GM23338 (cell line): ENCODE measurements around the gene NIPA2. TPM values are rescaled to one million over a fixed set of nuclear protein-coding genes. Genes with fewer than 3 reads are reported as not detected.

ENCODE experiments used
- ATAC-seq: fragments of 200-7000 bp; cut with Tn5 transposase; 3 replicates; pipeline ENCODE4 v1.9.1; 2020
- DNase-seq: peaks from one replicate; pipeline ENCODE4 v3.0.0-alpha.2; 2015; ENCODE audit warnings: low spot score
- H2AFZ ChIP-seq: fragments of 200-600 bp; sonication (generic); 2 replicates; pipeline ENCODE4 v1.8.0; 2016; ENCODE audit warnings: antibody characterized with exemption, mild to moderate bottlenecking, moderate library complexity
- H3F3A ChIP-seq: fragments of 200-600 bp; sonication (generic); replicated peaks from 2 replicates; pipeline ENCODE4 v1.8.0; 2017; ENCODE audit warnings: antibody characterized with exemption, mixed run types, low read depth
- H3K27ac ChIP-seq: fragments of 200-600 bp; sonication (generic); 2 replicates; pipeline ENCODE4 v1.6.1; 2016; ENCODE audit warnings: low read depth
- H3K27me3 ChIP-seq: fragments of 200-600 bp; sonication (generic); 2 replicates; pipeline ENCODE4 v1.8.0; 2016; ENCODE audit warnings: mild to moderate bottlenecking, mixed run types, moderate library complexity; ENCODE audit not compliant: insufficient read depth
- H3K36me3 ChIP-seq: fragments of 200-600 bp; sonication (generic); 2 replicates; pipeline ENCODE4 v1.8.0; 2016; ENCODE audit warnings: mild to moderate bottlenecking; ENCODE audit not compliant: insufficient read depth
- H3K4me1 ChIP-seq: fragments of 200-600 bp; sonication (generic); 2 replicates; pipeline ENCODE4 v1.8.0; 2016; ENCODE audit warnings: mild to moderate bottlenecking, moderate library complexity; ENCODE audit not compliant: insufficient read depth
- H3K4me2 ChIP-seq: fragments of 200-600 bp; sonication (generic); 2 replicates; pipeline ENCODE4 v1.7.1; 2017; ENCODE audit warnings: mixed run types
- H3K4me3 ChIP-seq: fragments of 200-600 bp; sonication (generic); 2 replicates; pipeline ENCODE4 v1.6.1; 2016; ENCODE audit warnings: mixed run types
- H3K79me2 ChIP-seq: fragments of 200-600 bp; sonication (generic); replicated peaks from 2 replicates; pipeline ENCODE4 v1.8.0; 2017; ENCODE audit warnings: mild to moderate bottlenecking; ENCODE audit not compliant: insufficient read depth
- H3K9me2 ChIP-seq: fragments of 200-600 bp; sonication (generic); 2 replicates; pipeline ENCODE4 v1.8.0; 2017; ENCODE audit not compliant: insufficient read depth
- H4K20me1 ChIP-seq: fragments of 200-600 bp; sonication (generic); replicated peaks from 2 replicates; pipeline ENCODE4 v1.8.0; 2017; ENCODE audit warnings: mild to moderate bottlenecking; ENCODE audit not compliant: insufficient read depth
- H3K27ac Mint-ChIP-seq: 2 replicates; pipeline ENCODE4 v1.8.0; 2020; ENCODE audit warnings: inconsistent platforms, mild to moderate bottlenecking, moderate library complexity, mixed read lengths
- H3K27me3 Mint-ChIP-seq: 3 replicates; pipeline ENCODE4 v1.8.0; 2022; ENCODE audit warnings: low read depth, mild to moderate bottlenecking, moderate library complexity, mixed read lengths, inconsistent platforms; ENCODE audit not compliant: insufficient read depth, poor library complexity
- H3K36me3 Mint-ChIP-seq: 3 replicates; pipeline ENCODE4 v1.8.0; 2021; ENCODE audit warnings: low read depth, mild to moderate bottlenecking, inconsistent platforms, moderate library complexity, mixed read lengths
- H3K4me1 Mint-ChIP-seq: 3 replicates; pipeline ENCODE4 v1.8.0; 2020; ENCODE audit warnings: mild to moderate bottlenecking, inconsistent platforms, mixed read lengths
- H3K4me3 Mint-ChIP-seq: 3 replicates; pipeline ENCODE4 v1.8.0; 2021; ENCODE audit warnings: moderate library complexity, mild to moderate bottlenecking, inconsistent platforms, mixed read lengths
- H3K9me3 Mint-ChIP-seq: 3 replicates; pipeline ENCODE4 v1.8.0; 2020; ENCODE audit warnings: moderate library complexity, mild to moderate bottlenecking, inconsistent platforms, mixed read lengths
- CREB1 ChIP-seq: fragments of 250-450 bp; sonication (Bioruptor Pico); IDR thresholded peaks from 2 replicates; pipeline ENCODE4 v1.5.0; 2020; ENCODE audit warnings: low read depth, mild to moderate bottlenecking, moderate library complexity
- CTCF ChIP-seq, 2 experiments: fragments of 200-600 bp in 1 of 2; sonication (generic) in 1 of 2; conservative IDR thresholded peaks; 2 replicates each; pipeline versions ENCODE4 v1.5.1 to v1.6.1; 2016 to 2017; ENCODE audit warnings: antibody characterized with exemption in 2 of 2, low read depth in 2 of 2, mild to moderate bottlenecking in 2 of 2, moderate library complexity in 1 of 2
- ETS1 ChIP-seq: IDR thresholded peaks from 2 replicates; pipeline ENCODE4 v1.6.1; 2016; ENCODE audit warnings: antibody characterized with exemption
- EZH2 ChIP-seq: fragments of 200-600 bp; sonication (generic); IDR thresholded peaks from one replicate; pipeline ENCODE4 v1.8.0; 2017; ENCODE audit warnings: antibody characterized with exemption, mild to moderate bottlenecking, low read depth; ENCODE audit not compliant: unreplicated experiment
- EZH2phosphoT487 ChIP-seq: fragments of 200-600 bp; sonication (generic); IDR thresholded peaks from one replicate; pipeline ENCODE4 v1.8.1; 2018; ENCODE audit warnings: antibody characterized with exemption; ENCODE audit not compliant: unreplicated experiment
- JUNB ChIP-seq: IDR thresholded peaks from one replicate; pipeline ENCODE4 v1.6.1; 2016; ENCODE audit warnings: antibody characterized with exemption; ENCODE audit not compliant: unreplicated experiment
- NANOG ChIP-seq: IDR thresholded peaks from 2 replicates; pipeline ENCODE4 v1.6.1; 2016; ENCODE audit warnings: antibody characterized with exemption, borderline replicate concordance
- POLR2AphosphoS5 ChIP-seq: IDR thresholded peaks from 2 replicates; pipeline ENCODE4 v1.6.1; 2016; ENCODE audit warnings: antibody characterized with exemption, low read depth
- REST ChIP-seq: IDR thresholded peaks from one replicate; pipeline ENCODE4 v1.6.1; 2018; ENCODE audit warnings: antibody characterized with exemption; ENCODE audit not compliant: unreplicated experiment
- STAT1 ChIP-seq: IDR thresholded peaks from one replicate; pipeline ENCODE4 v1.6.1; 2016; ENCODE audit warnings: antibody characterized with exemption; ENCODE audit not compliant: unreplicated experiment
- ZNF114 ChIP-seq: fragments of 250-450 bp; sonication (Bioruptor Pico); IDR thresholded peaks from 2 replicates; pipeline ENCODE4 v1.5.0; 2020; ENCODE audit warnings: mild to moderate bottlenecking, moderate library complexity
- ZNF331 ChIP-seq: fragments of 250-450 bp; sonication (Bioruptor Pico); IDR thresholded peaks from 2 replicates; pipeline ENCODE4 v1.5.0; 2020; ENCODE audit warnings: low read depth, mild to moderate bottlenecking, moderate library complexity
- ZNF462 ChIP-seq: fragments of 250-450 bp; sonication (Bioruptor Pico); IDR thresholded peaks from 2 replicates; pipeline ENCODE4 v1.5.0; 2020; ENCODE audit warnings: mild to moderate bottlenecking, moderate library complexity
- polyA plus RNA-seq: library from polyadenylated mRNA; unstranded; fragments of >200 nt; fragmentation: Nextera tagmentation; extraction: Ambion mirVana; gene quantifications from 2 replicates; pipeline ENCODE4 v1.2.1, GENCODE V29; 2016
- total RNA-seq: library from RNA; depleted of rRNA; stranded (reverse); fragments of >200 nt; shearing (Covaris generic); gene quantifications from 2 replicates; pipeline ENCODE4 v1.2.3, GENCODE V29; 2014

NIPA2 gene
- total and polyA plus RNA-seq, 2 experiments from 2014 or later = 35.0 to 105 TPM

GRCh38 chr15:22877607-22878006 is 39.1 kb downstream of the NIPA2 start:
- no peak for ATAC-seq

More at GRCh38 chr15:22877607-22878006, 39.1 kb downstream of the NIPA2 start:
- Histone ChIP-seq H4K20me1 (no peaks in the 10 kb centered on the region), H3K79me2 (0 out of 2 replicates have a peak, but pooled peaks cover 2% of the 10 kb centered on the region), H3K36me3 (peaks cover under 1% of the 10 kb centered on the region; the same call in 1 of the 2 replicates), H3K27ac (no peak overlapping the region), H3F3A (no peaks in the 10 kb centered on the region), H3K4me3 (no peak overlapping the region), H3K27me3 (no peaks in the 10 kb centered on the region), H3K4me1 (no peaks in the 10 kb centered on the region), H3K9me2 (no peaks in the 10 kb centered on the region), H2AFZ (no peak overlapping the region), H3K4me2 (no peak overlapping the region)
- TF ChIP-seq EZH2 = no peak
- no peak for TF ChIP-seq ZNF462 (CRISPR knock-in tag)
- TF ChIP-seq NANOG = no peak
- TF ChIP-seq JUNB = no peak
- no peak for TF ChIP-seq ZNF331 (CRISPR knock-in tag)
- no peak for TF ChIP-seq ZNF114 (CRISPR knock-in tag)
- TF ChIP-seq REST = no peak
- no peak for TF ChIP-seq POLR2AphosphoS5
- TF ChIP-seq CTCF (conservative IDR thresholded peaks at IDR 0.05; ENCODE audit: low read depth in 2 of 2) = no peak
- TF ChIP-seq CREB1 (CRISPR knock-in tag) = no peak
- no peak for TF ChIP-seq ETS1
- TF ChIP-seq STAT1 = no peak
- TF ChIP-seq EZH2phosphoT487 = no peak
- no peak overlapping the region for H3K4me3 Mint-ChIP-seq
- peaks cover 24% of the 10 kb centered on the region for H3K4me1 Mint-ChIP-seq
- no peak overlapping the region for H3K27ac Mint-ChIP-seq
- H3K27me3 Mint-ChIP-seq = peaks cover 16% of the 10 kb centered on the region
- peaks cover 74% of the 10 kb centered on the region for H3K36me3 Mint-ChIP-seq
- H3K9me3 Mint-ChIP-seq = peaks cover 2% of the 10 kb centered on the region; the same call in 2 of the 3 replicates
- DNase-seq = no peak
